ENCODE data around the gene DNAI1. TPM values are rescaled to one million over a fixed set of nuclear protein-coding genes. Genes with fewer than 3 reads are reported as not detected.

Gene DNAI1
- total RNA-seq, 2 donors from 2014 or later, result 5.6 TPM; not detected in 1

- no peak for TF ChIP-seq POLR2AphosphoS5 (IDR thresholded peaks at IDR 0.05)
- no peaks in the 10 kb centered on the region for H3K4me1 ChIP-seq (replicated peaks)
- WGBS, result 92% methylated on average over 12 of the region's 13 CpGs
- DNase-seq (ENCODE audit: low spot score), result no peak
- intact Hi-C loops (cut with DNase I), result no loop called here
- no peaks in the 10 kb centered on the region for H3K27me3 ChIP-seq (replicated peaks; ENCODE audit: insufficient read depth)
- no peaks in the 10 kb centered on the region for H3K36me3 ChIP-seq
- H3K4me3 ChIP-seq, result no peak overlapping the region
- no peak overlapping the region for H3K27ac ChIP-seq
- H3K9me3 ChIP-seq, result no peaks in the 10 kb centered on the region
Observed at GRCh38 chr9:34555936-34556525, 97.4 kb downstream of the DNAI1 start.

- no peaks in the 10 kb centered on the region for H3K9me3 ChIP-seq
- H3K4me3 ChIP-seq, result no peak overlapping the region
- H3K36me3 ChIP-seq, result no peaks in the 10 kb centered on the region
- 70% methylated on average over 6 of the region's 6 CpGs for WGBS
- TF ChIP-seq POLR2A (IDR thresholded peaks at IDR 0.05), result no peak
- no peak for TF ChIP-seq POLR2AphosphoS5 (IDR thresholded peaks at IDR 0.05)
- TF ChIP-seq CTCF (IDR thresholded peaks at IDR 0.05), result no peak
- no peaks in the 10 kb centered on the region for H3K27me3 ChIP-seq (replicated peaks; ENCODE audit: insufficient read depth)
- H3K4me1 ChIP-seq (replicated peaks), result no peaks in the 10 kb centered on the region
- intact Hi-C loops (cut with DNase I), result no loop called here
- no peak for DNase-seq (ENCODE audit: low spot score)
- no peak overlapping the region for H3K27ac ChIP-seq
Observed at GRCh38 chr9:34556949-34557348, 98.3 kb downstream of the DNAI1 start.

- intact Hi-C loops (cut with DNase I), result no loop called here
- Histone ChIP-seq H3K27ac (no peak overlapping the region), H3K36me3 (no peaks in the 10 kb centered on the region), H3K4me3 (no peak overlapping the region), H3K9me3 (no peaks in the 10 kb centered on the region), H3K27me3 (replicated peaks; ENCODE audit: insufficient read depth) (no peaks in the 10 kb centered on the region), H3K4me1 (replicated peaks) (no peaks in the 10 kb centered on the region)
- no peak for DNase-seq (ENCODE audit: low spot score)
- 80% methylated on average over 19 of the region's 19 CpGs for WGBS
- TF ChIP-seq CTCF (IDR thresholded peaks at IDR 0.05) (no peak), POLR2A (IDR thresholded peaks at IDR 0.05) (no peak), POLR2AphosphoS5 (IDR thresholded peaks at IDR 0.05) (no peak)
Observed at GRCh38 chr9:34557426-34558321, 99.1 kb downstream of the DNAI1 start.

GRCh38 chr9:34558364-34558763 is 99.8 kb downstream of the DNAI1 start:
- whole genome bisulfite sequencing, result 83% methylated on average over 7 of the region's 9 CpGs

More at GRCh38 chr9:34558364-34558763, 99.8 kb downstream of the DNAI1 start:
- H3K27ac ChIP-seq, result no peak overlapping the region
- H3K27me3 ChIP-seq (replicated peaks; ENCODE audit: insufficient read depth), result no peaks in the 10 kb centered on the region
- H3K4me1 ChIP-seq (replicated peaks), result no peaks in the 10 kb centered on the region
- no peak overlapping the region for H3K4me3 ChIP-seq
- TF ChIP-seq POLR2A (IDR thresholded peaks at IDR 0.05) (no peak), CTCF (IDR thresholded peaks at IDR 0.05) (no peak), POLR2AphosphoS5 (IDR thresholded peaks at IDR 0.05) (no peak)
- no peak for DNase-seq (ENCODE audit: low spot score)
- H3K9me3 ChIP-seq, result no peaks in the 10 kb centered on the region
- intact Hi-C loops (cut with DNase I), result no loop called here
- H3K36me3 ChIP-seq, result no peaks in the 10 kb centered on the region

Data from prostate gland (tissue), 2 donors.